GM19238 (cell line): ENCODE results near the gene TM7SF3.

Source experiments
- DNase-seq: peaks from one replicate; pipeline ENCODE4 v3.0.0; 2011; ENCODE audit warnings: low spot score; ENCODE audit not compliant: insufficient read length

TM7SF3 gene

DNA sequence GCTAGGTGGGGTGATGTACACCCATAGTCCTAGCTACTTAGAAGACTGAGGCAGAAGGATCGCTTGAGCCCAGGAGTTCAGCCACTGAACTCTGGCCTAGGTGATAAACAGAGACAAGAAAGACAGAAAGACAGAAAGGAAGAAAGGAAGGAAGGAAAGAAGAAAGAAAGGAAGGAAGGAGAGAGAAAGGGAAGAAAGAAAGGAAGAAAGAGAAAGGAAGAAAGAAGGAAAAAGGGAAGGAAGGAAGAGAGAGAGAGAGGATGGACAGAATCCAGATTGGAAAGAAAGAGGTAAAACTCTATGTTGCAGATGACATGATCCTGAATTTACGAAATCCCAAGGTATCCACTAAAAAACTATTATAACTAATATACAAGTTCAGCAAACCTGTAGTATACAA, 84.6 kb downstream of the TM7SF3 start:
- DNase-seq: no peak

DNA sequence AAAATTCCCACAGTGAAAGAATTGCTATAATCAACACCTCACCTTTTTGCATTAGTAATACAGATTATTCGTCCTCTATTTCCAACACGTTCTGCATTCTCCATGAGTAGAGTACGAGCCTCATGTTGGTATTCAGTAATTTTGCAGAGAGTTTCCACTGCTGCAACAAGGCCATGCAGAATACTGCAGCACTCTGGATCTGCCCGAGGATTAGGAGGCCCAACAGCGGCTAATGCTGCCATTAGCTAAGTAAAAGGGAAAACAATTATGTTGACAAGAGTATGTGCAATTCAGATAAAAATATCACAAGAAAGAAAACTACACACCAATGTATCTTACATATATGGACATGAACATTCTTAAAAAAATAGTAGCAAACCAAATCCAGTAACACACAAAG, 85.5 kb downstream of the TM7SF3 start:
- no peak for DNase-seq
